Measurements from ENCODE around the gene FNTB. TPM values are rescaled to one million over a fixed set of nuclear protein-coding genes. Genes with fewer than 3 reads are reported as not detected.

FNTB gene
- polyA plus RNA-seq, 6 donors from 2014 or later, result 1.6 to 3.6 (median 2.3) TPM

DNA sequence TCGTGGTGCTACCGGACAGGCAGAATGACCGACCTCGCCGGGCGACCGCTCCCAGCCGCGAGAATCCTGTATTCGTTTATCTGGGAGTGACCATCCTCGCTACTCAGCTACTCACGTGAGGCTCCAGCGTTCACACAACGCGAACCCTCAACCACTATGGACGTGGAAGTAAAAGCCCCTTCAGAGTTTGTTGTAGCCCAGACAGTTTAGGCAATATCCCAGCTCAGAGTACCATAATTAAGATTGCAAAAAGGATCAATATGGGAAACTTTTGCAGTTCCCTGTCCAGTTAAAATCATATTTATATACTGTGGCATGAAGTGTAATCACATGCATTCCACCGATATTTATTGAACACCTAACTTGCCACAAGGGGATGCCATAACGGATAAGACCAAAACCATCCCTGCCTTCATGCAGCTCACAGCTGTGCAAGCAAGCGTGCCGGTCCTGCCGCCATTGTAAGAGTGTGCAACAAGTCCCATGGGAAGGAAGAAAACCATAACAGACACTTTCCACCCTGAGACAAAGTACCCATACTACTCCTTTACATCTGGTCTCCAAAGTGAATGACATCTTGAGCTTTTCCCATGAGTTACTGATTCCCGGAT lies 116.6 kb downstream of the FNTB start:
- peaks cover 21 to 42% (median 23%) of the 10 kb centered on the region in 3 donors for H3K4me1 Mint-ChIP-seq
- no peaks in the 10 kb centered on the region for H3K9me3 Mint-ChIP-seq
- H3K36me3 Mint-ChIP-seq, result peaks cover 0 to 23% of the 10 kb centered on the region in 2 donors
- peak overlapping the region; percentile 64 to 95 (median 88) for H3K27ac Mint-ChIP-seq
- no peak for ATAC-seq (ENCODE audit: low read depth in 2 of 2)
- no peaks in the 10 kb centered on the region for H3K27me3 Mint-ChIP-seq
- DNase-seq, result no peak
- peak overlapping the region; percentile 83 to 98 (median 98) for H3K4me3 Mint-ChIP-seq

- Mint-ChIP-seq H3K4me3 (peak overlapping the region in 1 of 8 donors; percentile 88), H3K27me3 (peaks cover 0 to 3% (median 0%) of the 10 kb centered on the region in 3 donors), H3K4me1 (peaks cover 13 to 29% (median 17%) of the 10 kb centered on the region in 3 donors), H3K36me3 (peaks cover 0 to 23% of the 10 kb centered on the region in 2 donors), H3K9me3 (no peaks in the 10 kb centered on the region), H3K27ac (peak overlapping the region in 1 of 6 donors; percentile 4)
- DNase-seq, result no peak
- ATAC-seq (ENCODE audit: low read depth in 2 of 2), result no peak
Measured at GRCh38 chr14:65104791-65105190, 118.1 kb downstream of the FNTB start.

- DNase-seq, result no peak
- H3K9me3 Mint-ChIP-seq, result no peaks in the 10 kb centered on the region
- peaks cover 0 to 3% (median 0%) of the 10 kb centered on the region in 3 donors for H3K27me3 Mint-ChIP-seq
- no peak for ATAC-seq (ENCODE audit: low read depth in 2 of 2)
- peak overlapping the region in 1 of 6 donors; percentile 25 for H3K27ac Mint-ChIP-seq
- H3K4me3 Mint-ChIP-seq, result peak overlapping the region in 1 of 8 donors; percentile 52
- peaks cover 2 to 15% (median 6%) of the 10 kb centered on the region in 3 donors for H3K4me1 Mint-ChIP-seq
- peaks cover 0 to 12% of the 10 kb centered on the region in 2 donors for H3K36me3 Mint-ChIP-seq
Measured at GRCh38 chr14:65106316-65106715, 119.6 kb downstream of the FNTB start.

DNA sequence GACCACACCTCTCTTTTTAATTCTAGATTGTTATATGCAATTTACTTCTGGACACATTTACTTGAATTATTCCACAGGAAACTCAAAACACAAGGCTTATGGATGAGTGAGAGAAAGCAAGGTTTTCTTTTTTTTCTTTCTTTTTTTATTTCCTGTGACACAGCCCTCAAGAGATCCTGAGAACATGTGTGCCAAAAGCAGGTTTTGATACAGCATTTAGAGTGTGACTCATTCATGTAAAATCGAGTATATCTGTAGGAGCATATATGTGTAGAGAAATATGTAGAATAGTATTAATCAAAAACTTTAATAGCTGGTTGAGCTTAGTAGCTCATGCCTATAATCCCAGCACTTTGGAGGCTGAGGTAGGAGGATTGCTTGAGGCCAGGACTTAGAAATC lies 120.0 kb downstream of the FNTB start:
- peaks cover 0 to 8% of the 10 kb centered on the region in 2 donors for H3K36me3 Mint-ChIP-seq
- DNase-seq (no peak), ATAC-seq (ENCODE audit: low read depth in 2 of 2) (no peak)
- H3K27me3 Mint-ChIP-seq, result peaks cover 0 to 3% (median 0%) of the 10 kb centered on the region in 3 donors
- H3K27ac Mint-ChIP-seq, result no peak overlapping the region
- H3K4me1 Mint-ChIP-seq, result peaks cover 0 to 14% (median 4%) of the 10 kb centered on the region in 3 donors
- no peaks in the 10 kb centered on the region for H3K9me3 Mint-ChIP-seq
- peak overlapping the region in 1 of 8 donors; percentile 52 for H3K4me3 Mint-ChIP-seq

GRCh38 chr14:65107200-65107599 lies 120.5 kb downstream of the FNTB start:
- DNase-seq (no peak), ATAC-seq (ENCODE audit: low read depth in 2 of 2) (no peak)
- H3K9me3 Mint-ChIP-seq, result no peaks in the 10 kb centered on the region
- peaks cover 0 to 3% (median 0%) of the 10 kb centered on the region in 3 donors for H3K27me3 Mint-ChIP-seq
- H3K36me3 Mint-ChIP-seq, result peaks cover 0 to 5% of the 10 kb centered on the region in 2 donors
- H3K27ac Mint-ChIP-seq, result no peak overlapping the region
- H3K4me3 Mint-ChIP-seq, result no peak overlapping the region
- peaks cover 0 to 13% (median 3%) of the 10 kb centered on the region in 3 donors for H3K4me1 Mint-ChIP-seq

DNA sequence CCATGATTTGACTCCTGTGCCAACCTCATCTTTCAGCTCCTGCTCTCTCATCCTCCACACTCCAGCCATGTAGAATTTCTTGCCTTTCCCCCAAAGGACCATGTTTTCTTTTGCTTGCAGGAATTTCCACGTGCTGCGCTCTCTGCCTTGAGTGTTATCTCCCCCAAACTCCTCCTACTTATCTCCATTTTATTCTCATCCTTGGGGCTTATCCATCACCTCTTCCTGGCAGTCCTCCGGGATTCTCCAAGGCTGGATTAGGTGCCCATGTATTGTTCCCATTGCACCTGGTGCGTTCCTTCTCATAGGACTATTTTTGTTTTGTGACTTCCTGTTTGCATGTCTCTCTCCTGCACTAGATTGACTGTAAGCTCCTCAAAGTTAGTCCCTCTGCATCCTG lies 122.7 kb downstream of the FNTB start:
- no peak for ATAC-seq (ENCODE audit: low read depth in 2 of 2)
- Mint-ChIP-seq H3K27me3 (peaks cover 0 to 3% (median 0%) of the 10 kb centered on the region in 3 donors), H3K4me3 (no peak overlapping the region), H3K4me1 (no peaks in the 10 kb centered on the region), H3K9me3 (no peaks in the 10 kb centered on the region), H3K36me3 (no peaks in the 10 kb centered on the region), H3K27ac (peak overlapping the region in 1 of 6 donors; percentile 31)
- DNase-seq, result no peak

GRCh38 chr14:65110525-65110924 lies 123.8 kb downstream of the FNTB start:
- no peak for DNase-seq
- H3K4me3 Mint-ChIP-seq, result no peak overlapping the region
- no peaks in the 10 kb centered on the region for H3K36me3 Mint-ChIP-seq
- peaks cover 0 to 3% (median 0%) of the 10 kb centered on the region in 3 donors for H3K27me3 Mint-ChIP-seq
- peaks cover 0 to 3% (median under 1%) of the 10 kb centered on the region in 7 donors for H3K9me3 Mint-ChIP-seq
- ATAC-seq (ENCODE audit: low read depth in 2 of 2), result no peak
- H3K27ac Mint-ChIP-seq, result peak overlapping the region in 1 of 6 donors; percentile 93
- peaks cover 2 to 3% (median 2%) of the 10 kb centered on the region in 3 donors for H3K4me1 Mint-ChIP-seq

Other genes with a start within 250 kb of the FNTB start
- gene SPTB, start 107.0 kb upstream of the FNTB start, polyA plus RNA-seq (ENCODE audit: low read depth in 6 of 6), result under 1 TPM in 1 of 6 donors, not detected in 5; 0.16 TPM
- 100 to 1,000 TPM; 101 to 151 (median 133) TPM for gene CHURC1, start 72.4 kb upstream of the FNTB start, polyA plus RNA-seq (ENCODE audit: low read depth in 6 of 6)
- not detected for gene GPX2, start 44.1 kb upstream of the FNTB start, polyA plus RNA-seq (ENCODE audit: low read depth in 6 of 6)
- 1 to 10 TPM in 1 of 6 donors, under 1 TPM in 5; 0.25 to 1.9 (median 0.94) TPM for gene RAB15, start 14.6 kb upstream of the FNTB start, polyA plus RNA-seq (ENCODE audit: low read depth in 6 of 6)
- gene MAX, start 115.6 kb downstream of the FNTB start, polyA plus RNA-seq (ENCODE audit: low read depth in 6 of 6), result 100 to 1,000 TPM; 115 to 137 (median 125) TPM